Keratinocyte (primary cell): Measurements from ENCODE around the gene WASHC4. TPM values are rescaled to one million over a fixed set of nuclear protein-coding genes. Genes with fewer than 3 reads are reported as not detected.
A peak's percentile ranks its signal among the peaks of the same experiment; 100 is the strongest.

Source experiments
- DNase-seq: peaks from one replicate; pipeline ENCODE4 v3.0.0-alpha.2; 2011; ENCODE audit warnings: low read depth, missing footprints, low spot score
- FAIRE-seq: peaks from 2 replicates; lab custom pipeline; 2011; peaks lifted over from hg19 to GRCh38; lab: Jason Lieb, UNC
- H2AFZ ChIP-seq: 2 replicates; pipeline ENCODE4 v1.6.0; 2012; ENCODE audit warnings: low read length, control low read depth, inconsistent platforms; ENCODE audit not compliant: control insufficient read depth
- H3K27ac ChIP-seq: 2 replicates; pipeline ENCODE4 v1.5.1; 2011; ENCODE audit warnings: low read length; ENCODE audit not compliant: control insufficient read depth, insufficient read depth
- H3K27me3 ChIP-seq: 3 replicates; pipeline ENCODE4 v1.6.0; 2011; ENCODE audit warnings: low read length; ENCODE audit not compliant: control insufficient read depth, insufficient read depth; ENCODE audit errors: extremely low read depth
- H3K36me3 ChIP-seq, 2 experiments: 2 replicates in 1 of 2; 3 replicates in 1 of 2; pipeline ENCODE4 v1.5.1; 2011; ENCODE audit warnings: low read length in 2 of 2, mild to moderate bottlenecking in 1 of 2; ENCODE audit not compliant: control insufficient read depth in 2 of 2, insufficient read depth in 2 of 2; ENCODE audit errors: extremely low read depth in 1 of 2
- H3K4me1 ChIP-seq: 3 replicates; pipeline ENCODE4 v1.5.1; 2011; ENCODE audit warnings: low read length; ENCODE audit not compliant: control insufficient read depth, insufficient read depth; ENCODE audit errors: extremely low read depth
- H3K4me2 ChIP-seq: 3 replicates; pipeline ENCODE4 v1.6.0; 2011; ENCODE audit warnings: low read depth, low read length; ENCODE audit not compliant: control insufficient read depth, insufficient read depth; ENCODE audit errors: extremely low read depth
- H3K4me3 ChIP-seq, 3 experiments: fragments of 200-600 bp in 1 of 3; sonication (generic) in 1 of 3; 2 replicates in 2 of 3; 3 replicates in 1 of 3; pipeline ENCODE4 v1.5.1; 2011 to 2016; ENCODE audit warnings: low read length in 3 of 3, mild to moderate bottlenecking in 3 of 3, control low read depth in 2 of 3, inconsistent platforms in 1 of 3, low read depth in 1 of 3, mixed read lengths in 1 of 3, mixed run types in 1 of 3, moderate library complexity in 1 of 3; ENCODE audit not compliant: control insufficient read depth in 2 of 3, insufficient read depth in 2 of 3; ENCODE audit errors: extremely low read depth in 1 of 3
- H3K79me2 ChIP-seq: 2 replicates; pipeline ENCODE4 v1.6.0; 2012; ENCODE audit warnings: low read length; ENCODE audit not compliant: control insufficient read depth, insufficient read depth
- H3K9ac ChIP-seq: 3 replicates; pipeline ENCODE4 v1.6.0; 2011; ENCODE audit warnings: low read length; ENCODE audit not compliant: control insufficient read depth, insufficient read depth; ENCODE audit errors: extremely low read depth
- H3K9me1 ChIP-seq: 3 replicates; pipeline ENCODE4 v1.6.0; 2011; ENCODE audit warnings: low read length; ENCODE audit not compliant: control insufficient read depth, insufficient read depth; ENCODE audit errors: extremely low read depth
- H3K9me3 ChIP-seq: 2 replicates; pipeline ENCODE4 v1.5.1; 2012; ENCODE audit warnings: low read depth, low read length; ENCODE audit not compliant: control insufficient read depth
- H4K20me1 ChIP-seq: 3 replicates; pipeline ENCODE4 v1.6.0; 2011; ENCODE audit warnings: low read length; ENCODE audit not compliant: control insufficient read depth, insufficient read depth; ENCODE audit errors: extremely low read depth
- EZH2 ChIP-seq: IDR thresholded peaks from one replicate; pipeline ENCODE4 v1.6.1; 2012; ENCODE audit warnings: inconsistent platforms, mild to moderate bottlenecking, low read length, moderate library complexity
- dilution Hi-C: fragments of 300-500 bp; cut with MboI; formaldehyde crosslinking; loops from one replicate; pipeline ENCODE4 v1.7.0; 2020; ENCODE audit warnings: low sequenced_read_pairs; ENCODE audit not compliant: extremely low pct_ligation_motif_present
- polyA plus RNA-seq, 5 experiments: library from polyadenylated mRNA; depleted of rRNA in 3 of 5; stranded (reverse) in 3 of 5; stranded (forward) in 1 of 5; unstranded in 1 of 5; fragments of >200 nt; gene quantifications; 1 replicate in 1 of 5; 2 replicates in 3 of 5; 3 replicates in 1 of 5; pipeline versions ENCODE4 v1.2.1 to v1.2.3, GENCODE V29; 2011 to 2012; ENCODE audit warnings: missing spikeins in 2 of 5, low read depth in 1 of 5, low replicate concordance in 1 of 5
- TF ChIP-seq, protein P1 (sequence below), 3 experiments: IDR thresholded peaks in 1 of 3; conservative IDR thresholded peaks in 1 of 3; optimal IDR thresholded peaks in 1 of 3; 2 replicates in 2 of 3; 3 replicates in 1 of 3; pipeline versions ENCODE3 to v1.5.1; 2011; ENCODE audit warnings: low read length in 3 of 3, mild to moderate bottlenecking in 3 of 3, moderate library complexity in 2 of 3, control low read depth in 1 of 3, inconsistent platforms in 1 of 3; ENCODE audit not compliant: insufficient read depth in 2 of 3; ENCODE audit errors: extremely low read depth in 1 of 3

WASHC4 gene
- polyA plus RNA-seq, 1 donor (not counting 4 experiments of a cell fraction or from before 2014, with no cell fraction given), result 58.1 TPM

DNA sequence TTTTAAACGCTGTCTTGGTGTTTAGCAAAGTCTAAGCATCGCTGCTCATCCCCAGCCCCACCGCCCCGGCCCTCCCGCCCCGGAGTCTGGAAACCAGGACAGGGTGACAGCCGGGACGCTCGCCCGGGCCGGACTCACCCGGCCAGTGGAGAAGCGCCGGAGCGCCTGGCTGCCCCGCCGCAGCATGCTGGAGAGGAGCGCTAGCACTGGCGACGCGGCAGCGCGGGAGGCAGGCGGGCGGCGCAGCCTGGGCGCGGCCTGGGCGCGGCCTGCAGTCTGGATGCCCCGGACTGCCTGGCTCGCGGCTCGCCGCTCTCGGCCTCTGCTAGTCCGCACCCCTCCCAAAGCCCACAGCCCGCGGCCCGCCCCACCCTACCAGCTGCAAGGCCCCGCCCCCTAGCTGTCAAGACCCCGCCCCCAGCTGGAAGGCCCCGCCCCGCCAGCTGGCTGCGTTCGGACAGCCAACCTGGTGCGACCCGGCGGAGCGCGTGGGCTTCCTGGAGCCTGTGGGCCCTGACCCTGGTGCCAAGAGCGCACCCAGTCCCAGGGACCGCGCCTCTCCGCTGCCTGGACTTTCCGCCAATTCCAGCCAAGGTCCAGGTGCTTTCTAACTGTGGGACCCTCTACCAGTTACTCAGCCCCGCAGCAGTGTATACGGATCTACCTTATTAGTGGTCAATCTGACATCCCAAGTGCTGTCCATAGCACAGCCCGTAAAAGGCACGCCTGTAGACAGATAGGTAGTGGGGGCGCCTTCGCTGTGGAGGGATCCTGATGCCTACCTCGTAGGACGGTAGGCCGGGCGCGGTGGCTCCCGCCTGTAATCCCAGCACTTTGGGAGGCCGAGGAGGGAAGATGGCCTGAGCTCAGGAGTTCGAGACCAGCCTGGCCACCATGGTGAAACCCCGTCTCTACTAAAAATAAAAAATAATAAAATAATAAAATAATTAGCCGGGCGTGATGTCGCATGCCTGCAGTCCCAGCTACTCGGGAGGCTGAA lies 23.0 kb upstream of the WASHC4 start, which contains the start of gene ALDH1L2:
ALDH1L2 (minus strand) TSS at position 208 of the 1,000 bp plus-strand sequence; CDS start at position 186, 22 bp downstream.
- no peaks in the 10 kb centered on the region for H3K79me2 ChIP-seq
- H3K27ac ChIP-seq, result peak within 1 kb of the TSS; percentile 2
- H4K20me1 ChIP-seq, result no peaks in the 10 kb centered on the region
- H3K9me1 ChIP-seq, result no peaks in the 10 kb centered on the region
- H3K4me1 ChIP-seq, result peaks cover 5% of the 10 kb centered on the region
- peak within 1 kb of the TSS; percentile 71 for H3K4me2 ChIP-seq
- no peak for FAIRE-seq
- dilution Hi-C loops, result no loop called here
- peak within 1 kb of the TSS; percentile 73 for H3K9ac ChIP-seq
- no peaks in the 10 kb centered on the region for H3K9me3 ChIP-seq
- no peaks in the 10 kb centered on the region for H3K36me3 ChIP-seq
- H3K4me3 ChIP-seq, result peak within 1 kb of the TSS; percentile 14 to 79 (median 23)
- no peaks in the 10 kb centered on the region for H3K27me3 ChIP-seq
- DNase-seq, result no peak
- TF ChIP-seq, protein P1, sequence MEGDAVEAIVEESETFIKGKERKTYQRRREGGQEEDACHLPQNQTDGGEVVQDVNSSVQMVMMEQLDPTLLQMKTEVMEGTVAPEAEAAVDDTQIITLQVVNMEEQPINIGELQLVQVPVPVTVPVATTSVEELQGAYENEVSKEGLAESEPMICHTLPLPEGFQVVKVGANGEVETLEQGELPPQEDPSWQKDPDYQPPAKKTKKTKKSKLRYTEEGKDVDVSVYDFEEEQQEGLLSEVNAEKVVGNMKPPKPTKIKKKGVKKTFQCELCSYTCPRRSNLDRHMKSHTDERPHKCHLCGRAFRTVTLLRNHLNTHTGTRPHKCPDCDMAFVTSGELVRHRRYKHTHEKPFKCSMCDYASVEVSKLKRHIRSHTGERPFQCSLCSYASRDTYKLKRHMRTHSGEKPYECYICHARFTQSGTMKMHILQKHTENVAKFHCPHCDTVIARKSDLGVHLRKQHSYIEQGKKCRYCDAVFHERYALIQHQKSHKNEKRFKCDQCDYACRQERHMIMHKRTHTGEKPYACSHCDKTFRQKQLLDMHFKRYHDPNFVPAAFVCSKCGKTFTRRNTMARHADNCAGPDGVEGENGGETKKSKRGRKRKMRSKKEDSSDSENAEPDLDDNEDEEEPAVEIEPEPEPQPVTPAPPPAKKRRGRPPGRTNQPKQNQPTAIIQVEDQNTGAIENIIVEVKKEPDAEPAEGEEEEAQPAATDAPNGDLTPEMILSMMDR (optimal IDR thresholded peaks at IDR 0.05 in 1 of 3, IDR thresholded peaks at IDR 0.05 in 1 of 3, conservative IDR thresholded peaks at IDR 0.05 in 1 of 3; ENCODE audit: extremely low read depth in 1 of 3, insufficient read depth in 2 of 3, low read length in 3 of 3), result no peak
- TF ChIP-seq EZH2, result no peak
- peak within 1 kb of the TSS; percentile 58 for H2AFZ ChIP-seq

DNA sequence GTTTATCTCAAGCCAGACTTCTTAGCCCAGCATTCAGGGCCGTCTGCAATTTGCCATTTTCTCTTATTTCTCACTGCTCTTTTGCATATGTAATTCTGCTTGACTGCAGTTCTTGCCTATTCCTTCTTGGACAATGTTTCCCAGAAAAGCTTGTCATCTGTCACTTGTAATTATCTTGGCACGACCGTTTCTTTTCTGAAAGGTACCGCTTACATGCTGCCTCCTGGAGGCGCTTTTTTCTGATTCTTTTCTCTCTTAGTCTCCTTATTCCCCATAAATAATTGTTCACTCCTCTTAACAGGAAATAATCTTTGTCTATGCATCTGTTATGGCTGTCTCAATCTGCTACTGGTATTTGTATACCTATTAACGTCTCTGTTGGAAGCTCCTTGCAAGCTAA lies 22.0 kb upstream of the WASHC4 start:
- FAIRE-seq, result no peak
- H3K9ac ChIP-seq, result no peak overlapping the region
- H3K4me2 ChIP-seq, result no peak overlapping the region
- H4K20me1 ChIP-seq, result no peaks in the 10 kb centered on the region
- no peaks in the 10 kb centered on the region for H3K9me1 ChIP-seq
- peaks cover 5% of the 10 kb centered on the region for H3K4me1 ChIP-seq
- H3K79me2 ChIP-seq, result no peaks in the 10 kb centered on the region
- TF ChIP-seq, protein P1 (optimal IDR thresholded peaks at IDR 0.05 in 1 of 3, IDR thresholded peaks at IDR 0.05 in 1 of 3, conservative IDR thresholded peaks at IDR 0.05 in 1 of 3; ENCODE audit: extremely low read depth in 1 of 3, insufficient read depth in 2 of 3, low read length in 3 of 3), result no peak
- TF ChIP-seq EZH2, result no peak
- DNase-seq, result no peak
- H3K27me3 ChIP-seq, result no peaks in the 10 kb centered on the region
- H3K9me3 ChIP-seq, result no peaks in the 10 kb centered on the region
- H3K27ac ChIP-seq, result no peak overlapping the region
- dilution Hi-C loops, result no loop called here
- no peak overlapping the region for H3K4me3 ChIP-seq
- H2AFZ ChIP-seq, result no peak overlapping the region
- H3K36me3 ChIP-seq, result no peaks in the 10 kb centered on the region
